ENCODE results near the gene USP16.

DNA sequence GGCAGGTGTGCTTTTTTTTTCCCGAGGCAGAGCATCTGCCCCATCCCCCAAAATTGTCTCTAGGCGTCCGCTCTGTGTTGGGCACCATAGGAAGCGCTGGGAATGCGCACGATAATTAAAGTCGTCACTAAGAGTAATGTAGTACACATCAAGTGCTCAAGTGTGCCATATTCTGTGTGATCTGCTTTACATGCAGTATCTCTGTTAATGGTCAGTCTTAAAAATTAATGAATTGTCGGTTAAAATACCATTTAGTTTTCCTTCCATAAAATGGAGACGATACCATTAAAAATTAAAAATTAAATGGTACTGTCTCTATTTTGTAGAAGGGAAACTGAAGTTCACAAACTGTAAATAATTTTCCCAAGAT is 49.5 kb downstream of the USP16 start:
- TF ChIP-seq POLR2A (IDR thresholded peaks at IDR 0.05; ENCODE audit: low read length) (no peak), POLR2AphosphoS2 (conservative IDR thresholded peaks at IDR 0.05; ENCODE audit: low read length) (no peak), MAZ (IDR thresholded peaks at IDR 0.05; ENCODE audit: borderline replicate concordance, low read depth, low read length) (no peak), SREBF2 (IDR thresholded peaks at IDR 0.05) (no peak), MAFK (IDR thresholded peaks at IDR 0.05; ENCODE audit: partially characterized antibody) (no peak), ZFP36 (IDR thresholded peaks at IDR 0.05; ENCODE audit: borderline replicate concordance, partially characterized antibody) (no peak)
- TF ChIP-seq, protein P1, sequence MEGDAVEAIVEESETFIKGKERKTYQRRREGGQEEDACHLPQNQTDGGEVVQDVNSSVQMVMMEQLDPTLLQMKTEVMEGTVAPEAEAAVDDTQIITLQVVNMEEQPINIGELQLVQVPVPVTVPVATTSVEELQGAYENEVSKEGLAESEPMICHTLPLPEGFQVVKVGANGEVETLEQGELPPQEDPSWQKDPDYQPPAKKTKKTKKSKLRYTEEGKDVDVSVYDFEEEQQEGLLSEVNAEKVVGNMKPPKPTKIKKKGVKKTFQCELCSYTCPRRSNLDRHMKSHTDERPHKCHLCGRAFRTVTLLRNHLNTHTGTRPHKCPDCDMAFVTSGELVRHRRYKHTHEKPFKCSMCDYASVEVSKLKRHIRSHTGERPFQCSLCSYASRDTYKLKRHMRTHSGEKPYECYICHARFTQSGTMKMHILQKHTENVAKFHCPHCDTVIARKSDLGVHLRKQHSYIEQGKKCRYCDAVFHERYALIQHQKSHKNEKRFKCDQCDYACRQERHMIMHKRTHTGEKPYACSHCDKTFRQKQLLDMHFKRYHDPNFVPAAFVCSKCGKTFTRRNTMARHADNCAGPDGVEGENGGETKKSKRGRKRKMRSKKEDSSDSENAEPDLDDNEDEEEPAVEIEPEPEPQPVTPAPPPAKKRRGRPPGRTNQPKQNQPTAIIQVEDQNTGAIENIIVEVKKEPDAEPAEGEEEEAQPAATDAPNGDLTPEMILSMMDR (IDR thresholded peaks at IDR 0.05): no peak
- TF ChIP-seq, protein P2, sequence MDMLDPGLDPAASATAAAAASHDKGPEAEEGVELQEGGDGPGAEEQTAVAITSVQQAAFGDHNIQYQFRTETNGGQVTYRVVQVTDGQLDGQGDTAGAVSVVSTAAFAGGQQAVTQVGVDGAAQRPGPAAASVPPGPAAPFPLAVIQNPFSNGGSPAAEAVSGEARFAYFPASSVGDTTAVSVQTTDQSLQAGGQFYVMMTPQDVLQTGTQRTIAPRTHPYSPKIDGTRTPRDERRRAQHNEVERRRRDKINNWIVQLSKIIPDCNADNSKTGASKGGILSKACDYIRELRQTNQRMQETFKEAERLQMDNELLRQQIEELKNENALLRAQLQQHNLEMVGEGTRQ (IDR thresholded peaks at IDR 0.05): no peak
- TF ChIP-seq, protein P3, sequence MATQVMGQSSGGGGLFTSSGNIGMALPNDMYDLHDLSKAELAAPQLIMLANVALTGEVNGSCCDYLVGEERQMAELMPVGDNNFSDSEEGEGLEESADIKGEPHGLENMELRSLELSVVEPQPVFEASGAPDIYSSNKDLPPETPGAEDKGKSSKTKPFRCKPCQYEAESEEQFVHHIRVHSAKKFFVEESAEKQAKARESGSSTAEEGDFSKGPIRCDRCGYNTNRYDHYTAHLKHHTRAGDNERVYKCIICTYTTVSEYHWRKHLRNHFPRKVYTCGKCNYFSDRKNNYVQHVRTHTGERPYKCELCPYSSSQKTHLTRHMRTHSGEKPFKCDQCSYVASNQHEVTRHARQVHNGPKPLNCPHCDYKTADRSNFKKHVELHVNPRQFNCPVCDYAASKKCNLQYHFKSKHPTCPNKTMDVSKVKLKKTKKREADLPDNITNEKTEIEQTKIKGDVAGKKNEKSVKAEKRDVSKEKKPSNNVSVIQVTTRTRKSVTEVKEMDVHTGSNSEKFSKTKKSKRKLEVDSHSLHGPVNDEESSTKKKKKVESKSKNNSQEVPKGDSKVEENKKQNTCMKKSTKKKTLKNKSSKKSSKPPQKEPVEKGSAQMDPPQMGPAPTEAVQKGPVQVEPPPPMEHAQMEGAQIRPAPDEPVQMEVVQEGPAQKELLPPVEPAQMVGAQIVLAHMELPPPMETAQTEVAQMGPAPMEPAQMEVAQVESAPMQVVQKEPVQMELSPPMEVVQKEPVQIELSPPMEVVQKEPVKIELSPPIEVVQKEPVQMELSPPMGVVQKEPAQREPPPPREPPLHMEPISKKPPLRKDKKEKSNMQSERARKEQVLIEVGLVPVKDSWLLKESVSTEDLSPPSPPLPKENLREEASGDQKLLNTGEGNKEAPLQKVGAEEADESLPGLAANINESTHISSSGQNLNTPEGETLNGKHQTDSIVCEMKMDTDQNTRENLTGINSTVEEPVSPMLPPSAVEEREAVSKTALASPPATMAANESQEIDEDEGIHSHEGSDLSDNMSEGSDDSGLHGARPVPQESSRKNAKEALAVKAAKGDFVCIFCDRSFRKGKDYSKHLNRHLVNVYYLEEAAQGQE (IDR thresholded peaks at IDR 0.05): no peak
